ENCODE measurements around the gene PTPN6.

GRCh38 chr12:6953442-6954315, 2.5 kb downstream of the PTPN6 start:
- TF ChIP-seq POLR2A (IDR thresholded peaks at IDR 0.05): no peak
- no peak for TF ChIP-seq CTCF (IDR thresholded peaks at IDR 0.05)
